Heart left ventricle (tissue), 16 donors: Measurements from ENCODE around the gene LPAR6. TPM values are rescaled to one million over a fixed set of nuclear protein-coding genes. Genes with fewer than 3 reads are reported as not detected.

Experiments
- ATAC-seq, 4 donors: fragments of 200-7000 bp; cut with Tn5 transposase; one replicate each; pipeline ENCODE4 v1.9.1; 2020 to 2022; ENCODE audit warnings: moderate library complexity in 4 of 4, mild to moderate bottlenecking in 3 of 4, moderate number of reproducible peaks in 1 of 4
- DNase-seq, 5 donors: peaks; one replicate each; pipeline ENCODE4 v3.0.0-alpha.2; 2020
- H3K27ac ChIP-seq, 12 donors: fragments of 200-600 bp; sonication (generic) in 4 of 12; one replicate each; pipeline versions ENCODE4 v1.5.0 to v1.8.0; 2016 to 2022; ENCODE audit warnings: mild to moderate bottlenecking in 2 of 12
- H3K27me3 ChIP-seq, 9 donors: fragments of 200-600 bp; sonication (generic) in 2 of 9; one replicate each; pipeline versions ENCODE4 v1.5.1 to v1.8.0; 2016 to 2022; ENCODE audit warnings: mild to moderate bottlenecking in 3 of 9
- H3K36me3 ChIP-seq, 9 donors: fragments of 200-600 bp; sonication (generic) in 2 of 9; one replicate each; pipeline versions ENCODE4 v1.5.0 to v1.8.0; 2018 to 2022; ENCODE audit warnings: mild to moderate bottlenecking in 2 of 9
- H3K4me1 ChIP-seq, 12 donors: fragments of 200-600 bp; sonication (generic) in 4 of 12; one replicate each; pipeline versions ENCODE4 v1.5.0 to v1.8.0; 2016 to 2022; ENCODE audit warnings: mild to moderate bottlenecking in 3 of 12
- H3K4me3 ChIP-seq, 12 donors: fragments of 200-600 bp; sonication (generic) in 4 of 12; one replicate each; pipeline versions ENCODE4 v1.5.0 to v1.8.0; 2017 to 2022; ENCODE audit warnings: mild to moderate bottlenecking in 9 of 12, moderate library complexity in 4 of 12
- H3K9me3 ChIP-seq, 12 donors: fragments of 200-600 bp; sonication (generic) in 4 of 12; one replicate each; pipeline versions ENCODE4 v1.5.0 to v1.8.0; 2016 to 2022; ENCODE audit warnings: mild to moderate bottlenecking in 1 of 12
- CTCF ChIP-seq, 12 donors: fragments of 200-600 bp; sonication (generic) in 4 of 12; IDR thresholded peaks; one replicate each; pipeline versions ENCODE4 v1.5.0 to v1.8.0; 2018 to 2022; ENCODE audit warnings: antibody characterized with exemption in 12 of 12, mild to moderate bottlenecking in 5 of 12
- POLR2A ChIP-seq, 2 donors: fragments of 450-650 bp; IDR thresholded peaks; one replicate each; pipeline ENCODE4 v1.6.1; 2017; ENCODE audit warnings: antibody characterized with exemption in 2 of 2, mild to moderate bottlenecking in 2 of 2, moderate library complexity in 2 of 2
- WGBS, 4 donors: extraction: QIAGEN DNeasy Blood & Tissue Kit in 2 of 4; methylation state at CpG; one replicate each; pipeline versions ENCODE4 v1.1.5 to v1.1.7; 2013 to 2018; 5-methylcytosine and 5-hydroxymethylcytosine counted together
- intact Hi-C, 10 donors: fragments of 100-400 bp; cut with DNase I; formaldehyde crosslinking; loops; one replicate each; pipeline versions ENCODE4 v1.11.1 to v1.14.2; 2022
- polyA plus RNA-seq, 2 donors: library from polyadenylated mRNA; stranded (reverse); fragments of 200-250 nt; gene quantifications; one replicate each; pipeline ENCODE4 v1.2.3, GENCODE V29; 2013
- total RNA-seq, 9 donors: library from RNA; depleted of rRNA in 2 of 9; stranded (reverse); fragments of >200 nt in 2 of 9; fragmentation: NEBNext Ultra II Directional in 3 of 9; extraction: Animal tissue kit (Norgen Biotek cat#: 25700) in 3 of 9; gene quantifications; one replicate each; pipeline versions ENCODE4 v1.1.0 to v1.2.4, GENCODE V29; 2016 to 2023
- donor health status: ischemic (EF 13 %, LVEDD 7.1; RV severe dilation, severe dysfunction).
- donor health status: healthy with polysubstance abuse.
- donor health status: DM: no; HTN: yes; CAD: no.
- donor health status: DM: no; HTN: no; CAD: no.
- donor health status: ischemic (EF 25% LVEDD 6.9; RV normal size, moderate dysfunction).
- donor health status: ischemic (EF 25% LVEDD 5.7; RV mildly dilated, moderate dysfunction).
- donor health status: healthy.
- donor health status: DM: yes; HTN: yes; CAD: no.
- donor health status: ischemic (EF 35%, LVEDD 5.7; RV mildly dilated, moderate dysfunction).
- donor health status: nonischemic (EF 11% LVEDD 7.7; RV severe dilation, severe dysfunction).
- donor health status: DM: yes; HTN: yes; CAD: no.
- donor health status: PGD.
- donor health status: ischemic (EF 29% LVEDD 5.4; RV normal size, mild dysfunction).
- donor health status: nonischemic (EF 23%, LVEDD 6.1; RV moderate dilation, normal function).

The LPAR6 gene
- total and polyA plus RNA-seq, 11 donors = 6.7 to 47.9 (median 16.6) TPM

DNA sequence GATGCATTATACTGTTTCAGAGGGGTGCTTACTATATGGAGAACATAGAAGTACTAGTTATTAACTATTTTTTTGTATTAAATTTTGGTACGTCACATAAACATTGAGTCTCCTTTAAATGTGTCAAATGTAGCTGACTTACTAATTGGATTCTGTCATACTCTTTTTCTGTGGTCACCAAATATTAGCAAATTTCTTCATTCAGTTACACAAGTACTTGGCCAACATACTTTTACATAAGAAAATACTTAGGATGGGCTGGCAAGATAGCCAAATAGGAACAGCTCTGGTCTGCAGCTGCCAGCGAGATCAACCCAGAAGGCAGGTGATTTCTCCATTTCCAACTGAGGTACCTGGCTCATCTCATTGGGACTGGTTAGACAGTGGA is 19.2 kb downstream of the LPAR6 start:
- intact Hi-C loops = no loop called here
- 97 to 98% (median 97%) methylated on average over 2 of the region's 2 CpGs for WGBS, 4 donors
- no peak for DNase-seq
- no peaks in the 10 kb centered on the region for H3K27me3 ChIP-seq
- peaks cover 0 to 15% (median 11%) of the 10 kb centered on the region in 12 donors for H3K4me1 ChIP-seq
- H3K4me3 ChIP-seq = no peak overlapping the region
- peaks cover 0 to 29% (median 10%) of the 10 kb centered on the region in 12 donors for H3K9me3 ChIP-seq
- no peak overlapping the region for H3K27ac ChIP-seq
- TF ChIP-seq CTCF (IDR thresholded peaks at IDR 0.05) (no peak), POLR2A (IDR thresholded peaks at IDR 0.05) (no peak)
- H3K36me3 ChIP-seq = peaks cover 0 to 44% (median 10%) of the 10 kb centered on the region in 9 donors
- ATAC-seq = no peak

DNA sequence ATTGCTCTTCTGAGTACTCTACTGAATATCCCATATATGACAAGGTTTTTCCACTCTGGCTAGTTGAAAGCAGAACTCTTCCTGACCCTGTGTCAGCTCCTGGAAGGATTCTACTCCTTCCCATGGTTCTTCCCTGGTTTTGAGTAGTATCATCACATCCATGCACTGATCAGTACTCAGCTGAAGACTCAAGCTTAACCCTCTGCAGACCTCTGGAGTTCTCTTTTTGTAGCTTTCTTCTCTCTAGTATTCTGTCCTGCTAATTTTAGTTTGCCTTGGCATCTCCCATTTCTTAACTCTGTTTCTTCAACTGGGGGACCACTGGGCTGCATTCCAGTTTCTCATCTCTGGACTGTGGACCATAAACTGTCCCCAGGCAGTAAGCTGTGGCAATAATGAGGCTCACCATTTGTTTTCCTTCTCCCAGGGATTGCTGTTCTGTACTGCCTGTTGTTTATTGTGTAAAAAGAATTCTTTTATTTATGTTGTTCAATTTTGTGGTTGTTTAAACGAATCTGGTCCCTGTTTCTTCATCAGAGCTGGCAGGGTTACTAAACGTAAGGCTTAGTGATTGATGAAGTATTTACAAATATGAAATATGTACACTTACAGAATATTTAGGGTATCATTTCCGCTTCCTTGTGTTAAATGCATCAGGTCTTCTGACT is 19.7 kb downstream of the LPAR6 start:
- intact Hi-C loops = no loop called here
- no peaks in the 10 kb centered on the region for H3K27me3 ChIP-seq
- ATAC-seq = no peak
- no peak overlapping the region for H3K4me3 ChIP-seq
- H3K4me1 ChIP-seq = peaks cover 0 to 9% (median 6%) of the 10 kb centered on the region in 12 donors
- TF ChIP-seq POLR2A (IDR thresholded peaks at IDR 0.05) = no peak
- TF ChIP-seq CTCF (IDR thresholded peaks at IDR 0.05) = no peak
- no peak overlapping the region for H3K27ac ChIP-seq
- H3K9me3 ChIP-seq = peaks cover 0 to 29% (median 10%) of the 10 kb centered on the region in 12 donors
- WGBS, 4 donors = 94 to 95% (median 95%) methylated on average over 3 of the region's 3 CpGs
- DNase-seq = no peak
- H3K36me3 ChIP-seq = peaks cover 0 to 44% (median 10%) of the 10 kb centered on the region in 9 donors

GRCh38 chr13:48391257-48391656 is 21.7 kb downstream of the LPAR6 start:
- Histone ChIP-seq H3K36me3 (peaks cover 0 to 44% (median 13%) of the 10 kb centered on the region in 9 donors), H3K9me3 (peaks cover 0 to 23% (median 8%) of the 10 kb centered on the region in 12 donors), H3K27me3 (no peaks in the 10 kb centered on the region), H3K4me1 (no peaks in the 10 kb centered on the region), H3K4me3 (no peak overlapping the region), H3K27ac (no peak overlapping the region)
- TF ChIP-seq POLR2A (IDR thresholded peaks at IDR 0.05) = no peak
- TF ChIP-seq CTCF (IDR thresholded peaks at IDR 0.05) = no peak
- DNase-seq (no peak), ATAC-seq (no peak)
- 97 to 99% (median 99%) methylated on average over 3 of the region's 3 CpGs for WGBS, 4 donors
- intact Hi-C loops = no loop called here

DNA sequence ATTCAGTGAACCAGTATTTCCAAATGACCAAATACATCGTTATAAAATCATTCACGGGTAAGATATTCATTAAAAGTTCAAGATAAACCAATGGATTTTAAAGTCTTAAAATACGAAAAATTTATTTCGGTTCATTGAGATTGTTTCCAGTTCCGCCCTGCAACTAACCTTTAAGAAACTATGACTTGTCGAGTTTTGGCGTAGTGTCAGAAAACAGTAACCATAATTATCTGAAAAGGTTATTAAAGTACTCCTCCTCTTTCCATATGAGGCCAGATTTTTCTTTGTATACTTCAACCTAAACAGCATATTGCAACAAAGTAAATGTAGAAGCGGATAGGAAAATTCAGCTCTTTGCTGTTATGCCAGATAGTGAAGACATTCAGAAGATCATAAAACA is 26.1 kb downstream of the LPAR6 start:
- Histone ChIP-seq H3K36me3 (peaks cover 0 to 36% (median 25%) of the 10 kb centered on the region in 9 donors), H3K4me3 (no peak overlapping the region), H3K27ac (no peak overlapping the region), H3K27me3 (no peaks in the 10 kb centered on the region), H3K4me1 (no peaks in the 10 kb centered on the region), H3K9me3 (peaks cover 0 to 8% (median 3%) of the 10 kb centered on the region in 12 donors)
- TF ChIP-seq CTCF (IDR thresholded peaks at IDR 0.05) = no peak
- no peak for TF ChIP-seq POLR2A (IDR thresholded peaks at IDR 0.05)
- DNase-seq (no peak), ATAC-seq (no peak)
- 93 to 95% (median 95%) methylated on average over 8 of the region's 8 CpGs for WGBS, 4 donors
- intact Hi-C loops = no loop called here
